ENCODE results near the gene LIMS2.

LIMS2 gene

DNA sequence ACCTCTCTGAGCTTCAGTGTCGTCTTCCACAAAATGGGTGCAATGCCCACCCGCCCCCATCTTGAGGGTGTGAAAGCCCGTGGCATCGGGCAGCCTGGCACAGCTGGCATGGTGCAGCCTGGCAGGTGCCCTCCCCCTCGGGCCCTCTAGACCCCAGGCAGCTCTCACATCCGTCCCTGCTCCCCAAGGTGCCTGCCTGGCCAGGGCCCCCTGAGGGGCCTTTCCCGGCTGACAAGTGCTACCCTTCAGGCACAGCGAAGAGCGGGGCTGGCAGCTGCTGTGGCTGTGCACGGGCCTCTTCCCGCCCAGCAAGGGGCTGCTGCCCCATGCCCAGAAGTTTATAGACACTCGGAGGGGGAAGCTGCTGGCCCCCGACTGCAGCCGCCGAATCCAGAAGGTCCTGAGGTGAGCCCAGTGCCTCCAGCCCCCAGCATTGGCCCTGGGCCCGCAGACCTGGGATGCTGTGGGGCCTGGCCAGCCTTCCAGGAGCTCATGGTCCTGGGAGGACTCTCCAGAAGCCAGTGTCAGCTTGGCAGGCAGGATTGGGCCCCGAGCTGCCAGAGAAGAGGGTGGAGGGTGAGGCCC is 43.2 kb downstream of the LIMS2 start:
- DNase-seq = no peak

GRCh38 chr2:127631541-127631996 is 43.8 kb downstream of the LIMS2 start:
- DNase-seq = no peak

DNA sequence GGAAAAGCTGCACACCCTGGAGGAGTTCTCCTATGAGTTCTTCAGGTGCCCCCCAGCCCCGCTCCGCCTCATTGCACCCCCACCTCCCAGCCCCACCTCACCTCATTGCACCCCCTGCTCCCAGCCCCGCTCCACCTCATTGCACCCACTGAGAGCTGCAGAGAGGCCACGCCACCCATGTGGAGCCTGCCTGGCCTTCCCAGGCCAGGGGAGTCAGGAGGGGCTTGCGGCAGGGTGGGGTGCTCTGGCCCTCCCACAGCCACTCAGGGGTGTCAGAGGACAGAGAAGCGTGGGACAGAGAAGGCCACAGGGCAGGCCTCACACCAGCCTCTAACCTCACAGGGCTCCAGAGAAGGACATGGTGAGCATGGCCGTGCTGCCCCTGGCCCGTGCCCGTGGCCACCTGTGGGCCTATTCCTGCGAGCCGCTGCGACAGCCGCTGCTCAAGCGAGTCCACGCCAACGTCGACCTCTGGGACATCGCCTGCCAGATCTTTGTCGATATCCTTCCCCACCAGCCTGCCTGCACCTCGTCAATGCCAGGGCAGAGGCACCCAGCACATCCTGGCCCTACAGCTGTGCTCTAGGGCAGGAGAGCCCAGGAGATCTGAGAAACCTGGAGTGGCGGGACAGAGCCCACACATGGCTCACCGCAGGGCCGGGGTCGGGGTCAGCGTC is 44.3 kb downstream of the LIMS2 start:
- no peak for DNase-seq

GRCh38 chr2:127630096-127630863 is 45.0 kb downstream of the LIMS2 start:
- DNase-seq = no peak

GRCh38 chr2:127629637-127630036 is 45.7 kb downstream of the LIMS2 start:
- no peak for DNase-seq

DNA sequence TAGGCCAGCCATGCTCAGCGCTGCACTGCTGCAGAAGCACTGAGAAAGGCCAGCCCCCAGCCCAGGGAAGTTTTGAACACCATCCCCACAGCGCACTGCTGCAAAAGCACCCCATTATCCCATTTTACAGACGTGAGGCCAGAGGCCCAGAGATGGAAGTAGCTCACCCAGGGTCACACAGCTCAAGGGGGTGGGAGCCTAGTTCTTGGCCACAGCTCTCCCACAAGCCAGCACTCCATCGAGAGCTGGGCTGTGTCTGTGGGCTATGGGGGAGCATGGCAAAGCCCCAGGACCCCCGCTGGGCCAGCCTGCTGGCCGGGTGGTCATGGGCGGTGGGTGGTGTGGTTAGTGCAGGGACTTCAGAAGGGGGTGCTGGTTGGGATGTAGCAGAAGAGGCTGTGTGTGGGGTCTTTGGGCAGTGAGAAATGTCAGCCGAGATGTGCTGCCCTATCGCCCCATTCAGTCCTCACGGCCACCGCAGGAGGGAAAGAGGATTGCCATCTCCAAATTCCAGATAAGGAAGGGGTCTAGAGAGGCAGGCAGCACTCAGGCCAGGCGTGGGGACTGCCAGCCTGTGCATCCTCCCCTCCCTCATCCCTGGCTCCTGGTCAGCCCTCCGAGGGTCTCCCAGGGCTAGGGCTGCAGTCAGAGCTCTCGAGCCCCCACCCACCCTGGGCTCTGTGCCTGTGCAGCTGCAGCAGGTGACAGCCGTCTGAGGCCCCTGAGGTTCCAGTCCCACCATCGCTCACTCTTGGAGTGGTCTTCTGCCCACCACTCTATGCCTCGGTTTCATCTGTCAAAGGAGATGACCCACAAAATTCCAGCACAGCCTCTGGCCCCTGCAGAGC is 46.3 kb downstream of the LIMS2 start:
- DNase-seq = no peak

- DNase-seq = no peak
Measured at GRCh38 chr2:127627740-127628571, 47.4 kb downstream of the LIMS2 start.

- no peak for DNase-seq
Measured at GRCh38 chr2:127626917-127627739, 48.2 kb downstream of the LIMS2 start.

- no peak for DNase-seq
Measured at GRCh38 chr2:127626175-127626574, 49.2 kb downstream of the LIMS2 start.

- DNase-seq = no peak
Measured at GRCh38 chr2:127625572-127625951, 49.8 kb downstream of the LIMS2 start.

DNA sequence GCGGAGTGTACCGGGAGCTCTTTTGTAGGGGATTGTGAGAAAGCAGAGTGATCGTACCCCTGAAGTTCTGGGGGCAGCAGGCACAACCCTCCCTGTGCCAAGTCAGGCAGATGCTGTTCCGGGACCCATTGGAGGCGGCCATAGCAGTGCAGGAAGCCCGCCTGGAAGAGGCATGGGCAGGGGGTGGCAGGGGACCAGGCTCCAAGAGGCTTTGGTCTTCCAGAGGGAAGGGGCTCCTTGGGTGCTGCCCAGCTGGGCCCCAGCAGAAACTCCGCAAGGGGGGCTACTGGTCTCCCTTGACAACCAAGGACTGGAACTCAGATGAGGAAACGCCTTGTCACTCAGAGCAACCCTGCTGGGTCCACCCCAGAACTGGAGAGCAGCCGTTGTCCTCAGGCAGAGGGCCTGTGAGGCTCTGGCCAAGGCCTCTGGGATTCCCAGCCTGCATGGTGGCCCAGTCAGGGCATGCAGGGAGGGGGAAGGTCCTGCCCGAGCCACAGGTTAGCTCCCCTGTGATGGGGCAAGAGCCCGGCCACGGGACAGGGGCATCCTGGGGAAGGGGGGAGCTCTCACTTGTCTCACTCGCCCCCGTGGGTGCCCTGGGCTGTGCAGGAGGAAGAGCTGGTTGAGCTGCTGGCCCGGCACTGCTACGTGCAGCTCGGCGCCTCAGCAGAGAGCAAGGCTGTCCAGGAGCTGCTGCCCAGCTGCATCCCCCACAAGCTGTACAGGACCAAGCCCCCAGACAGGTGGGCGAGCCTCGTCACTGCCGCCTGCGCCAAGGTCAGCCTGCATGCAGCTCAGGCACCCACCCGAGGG is 50.4 kb downstream of the LIMS2 start:
- DNase-seq = no peak

GRCh38 chr2:127624320-127624755 is 51.0 kb downstream of the LIMS2 start:
- DNase-seq = no peak

DNA sequence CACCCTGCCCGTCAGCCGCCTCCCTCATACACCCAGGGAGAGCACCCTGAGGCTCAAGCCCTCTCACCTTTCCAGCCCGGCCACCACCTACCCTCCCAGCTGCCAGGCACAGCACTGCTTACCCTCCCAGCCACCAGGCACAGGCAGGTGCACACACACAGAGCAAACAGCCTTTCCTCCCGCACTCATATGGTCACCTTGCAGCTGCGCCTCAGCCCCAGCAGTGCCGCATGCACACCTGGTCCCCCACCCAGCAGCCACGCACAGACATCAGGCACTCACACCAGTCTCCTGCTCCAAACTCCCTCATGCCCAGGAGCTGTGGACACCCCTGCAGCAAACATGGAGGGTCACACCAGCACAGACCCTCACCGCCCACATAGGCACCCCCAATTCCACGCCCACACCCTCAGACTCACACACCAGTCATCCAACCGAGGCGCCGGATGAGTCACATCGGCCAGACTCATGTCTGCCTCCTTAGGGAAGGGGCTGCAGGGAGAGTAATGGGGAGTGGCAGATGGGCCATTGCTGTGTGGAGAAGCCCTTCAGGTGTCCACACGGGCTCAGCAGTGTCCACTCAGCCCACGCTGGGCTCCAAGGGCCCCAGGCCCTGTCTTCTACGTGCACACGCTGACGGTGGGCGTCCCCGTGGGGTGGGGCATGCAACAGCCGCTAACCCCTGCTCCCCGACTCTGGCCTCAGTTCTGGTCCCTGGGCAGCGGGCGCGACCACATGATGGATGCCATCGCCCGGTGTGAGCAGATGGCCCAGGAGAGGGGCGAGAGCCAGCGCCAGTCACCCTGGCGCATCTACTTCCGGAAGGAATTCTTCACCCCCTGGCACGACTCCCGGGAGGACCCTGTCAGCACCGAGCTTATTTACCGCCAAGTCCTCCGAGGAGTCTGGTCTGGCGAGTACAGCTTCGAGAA is 51.7 kb downstream of the LIMS2 start:
- no peak for DNase-seq

GRCh38 chr2:127622561-127623387 is 52.6 kb downstream of the LIMS2 start:
- no peak for DNase-seq

GRCh38 chr2:127621981-127622431 is 53.3 kb downstream of the LIMS2 start:
- no peak for DNase-seq

DNA sequence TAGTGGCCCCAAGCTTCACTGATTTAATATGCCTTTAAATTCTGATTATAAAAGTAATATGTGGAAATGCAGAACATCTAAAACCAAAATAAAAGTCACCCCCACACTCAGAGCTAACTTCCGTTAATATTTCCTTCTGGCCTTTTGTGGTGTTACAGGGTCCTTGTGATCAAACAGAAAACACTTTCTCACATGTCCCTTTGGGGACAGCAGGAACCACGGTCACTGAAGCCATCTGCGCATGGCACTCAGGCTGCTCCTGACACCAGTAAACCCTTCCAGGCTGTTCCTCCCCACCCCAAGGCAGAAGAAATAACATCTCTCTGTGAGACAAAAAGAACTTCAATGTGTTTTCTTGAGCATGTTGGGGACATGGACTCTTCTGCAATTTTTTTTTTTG is 54.5 kb downstream of the LIMS2 start:
- DNase-seq = no peak

GRCh38 chr2:127619877-127620705 is 55.2 kb downstream of the LIMS2 start:
- no peak for DNase-seq
